HG02973 (cell line): Measurements from ENCODE around the gene TXNIP.

Source experiments
- ATAC-seq: cut with Tn5 transposase; IDR thresholded peaks from one replicate; pipeline ENCODE4 v1.9.1; 2021; ENCODE audit warnings: moderate library complexity; ENCODE audit not compliant: unreplicated experiment

TXNIP gene

DNA sequence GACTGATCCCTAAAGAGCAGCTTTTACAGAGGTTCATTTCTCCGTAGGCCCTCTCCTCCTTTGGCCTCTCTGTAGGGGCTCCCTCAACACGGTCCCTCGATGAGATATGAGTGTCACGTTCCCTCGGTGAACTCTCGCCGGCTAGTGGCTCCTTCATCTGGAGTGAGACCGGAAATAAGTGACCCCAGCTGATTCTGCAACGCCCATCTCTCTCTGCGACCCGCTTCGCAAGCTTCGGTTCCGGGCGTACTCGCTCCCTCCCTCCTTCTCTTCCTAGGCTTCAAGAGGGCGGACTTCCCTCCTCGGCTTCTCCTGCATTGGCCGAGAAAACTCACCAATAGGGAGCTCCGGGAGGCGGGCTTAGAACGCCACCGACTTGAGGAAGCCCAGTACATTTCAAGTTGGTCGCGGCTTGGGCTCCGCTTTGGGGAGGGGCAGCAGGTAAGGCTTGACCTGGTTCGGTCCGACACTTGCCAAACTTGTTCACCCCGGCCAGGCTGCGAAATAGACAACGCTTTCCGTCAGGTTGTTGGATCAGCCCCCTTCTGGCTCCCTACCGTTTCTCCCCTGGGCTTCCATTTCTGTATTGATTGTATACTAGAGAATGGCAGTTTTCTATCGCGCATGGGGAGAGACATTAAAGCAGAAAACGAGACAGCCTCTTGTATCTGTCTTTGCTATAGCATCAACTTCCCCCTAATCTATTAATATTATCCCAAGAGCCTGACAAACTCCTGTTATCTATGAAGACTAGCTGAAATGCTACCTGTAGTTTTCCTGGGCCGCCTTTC, 31.9 kb downstream of the TXNIP start, which contains the start of the genes ANKRD34A and POLR3GL:
Gene ANKRD34A, minus strand, starts transcription at position 248 of the 791 bp plus-strand sequence. CDS start 2,816 bp downstream, outside the sequence.
Gene POLR3GL, plus strand, starts transcription at position 363 of the 791 bp plus-strand sequence. CDS start 10,176 bp downstream, outside the sequence.
- ATAC-seq: peak; percentile 83

DNA sequence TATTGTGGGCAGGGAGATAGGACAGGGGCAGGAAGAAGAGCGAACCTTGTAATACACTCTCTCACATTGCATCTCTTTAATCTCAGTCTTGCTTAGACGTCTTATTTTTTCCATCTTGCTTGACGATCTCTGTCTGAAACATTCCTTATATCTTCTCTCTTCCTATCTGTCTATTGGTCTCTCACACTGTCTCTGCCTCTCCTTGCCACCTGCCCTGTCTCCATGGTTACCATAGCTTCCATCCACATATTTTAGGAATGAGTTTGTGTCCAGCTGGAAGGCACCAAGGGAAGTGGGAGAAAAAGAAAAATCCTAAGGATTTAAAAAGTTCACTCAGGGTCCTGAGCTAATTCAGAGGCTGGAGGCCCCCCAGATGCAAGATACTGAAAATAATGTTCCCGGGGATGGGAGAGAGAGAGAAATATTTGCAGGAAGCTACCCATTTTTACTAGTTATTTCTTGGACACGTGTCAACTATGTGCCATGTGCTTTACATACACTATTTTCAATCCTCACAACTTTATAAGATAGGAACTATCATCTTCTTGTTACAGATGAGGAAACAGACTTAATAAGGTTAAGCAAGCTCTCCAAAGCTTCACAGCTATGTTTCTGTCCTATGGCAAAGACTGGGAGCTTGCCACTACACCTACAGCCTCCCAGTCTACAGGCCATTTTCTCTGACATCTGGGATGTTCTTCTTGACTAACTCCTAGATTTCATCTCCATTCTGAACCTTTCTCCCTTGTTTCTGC, 32.9 kb downstream of the TXNIP start:
- no peak for ATAC-seq

DNA sequence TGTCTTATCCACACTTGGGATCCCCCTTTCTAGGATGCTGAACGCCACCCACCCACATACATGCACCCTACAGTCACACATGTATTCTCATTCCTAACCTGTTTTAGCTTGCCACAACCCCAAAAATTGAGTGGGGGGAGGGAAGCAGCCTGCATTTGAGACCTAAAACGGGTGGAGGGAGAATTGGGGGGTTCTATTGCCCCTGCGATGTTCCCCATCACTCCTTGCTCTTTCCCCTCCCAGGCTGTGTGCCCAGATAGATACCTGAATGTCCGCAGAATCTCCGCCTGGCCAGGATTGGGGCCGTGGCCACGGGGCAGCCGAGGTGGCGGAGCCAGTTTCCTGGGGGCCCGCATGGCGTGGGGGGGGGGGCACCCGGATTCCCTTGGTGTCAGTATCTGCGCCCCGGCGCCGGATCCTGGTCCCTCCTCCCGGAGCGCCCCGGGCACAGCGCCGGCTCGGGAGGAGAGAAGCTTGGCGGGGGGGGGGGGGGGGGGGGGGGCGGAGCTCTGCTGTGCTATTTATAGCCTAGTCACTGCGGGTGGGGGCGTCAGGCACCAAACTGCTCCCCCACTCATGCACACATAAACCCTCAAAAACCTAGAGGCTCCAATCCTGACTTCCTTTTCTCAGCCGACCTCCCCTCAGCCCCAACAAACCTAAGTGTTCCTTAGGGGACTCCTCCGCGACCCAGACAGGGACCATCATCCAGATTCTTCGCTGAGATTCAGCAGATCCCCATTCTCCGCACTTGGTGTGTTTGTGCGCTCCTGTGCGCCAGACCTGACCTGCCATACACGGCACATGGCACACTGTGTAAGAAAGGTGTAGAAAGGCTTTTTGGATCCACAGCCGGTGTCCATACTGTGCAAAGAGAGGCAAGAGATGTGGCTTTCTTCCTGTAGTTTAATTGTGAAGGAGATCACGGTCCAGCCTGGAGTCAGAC, 33.9 kb downstream of the TXNIP start:
- ATAC-seq: no peak

DNA sequence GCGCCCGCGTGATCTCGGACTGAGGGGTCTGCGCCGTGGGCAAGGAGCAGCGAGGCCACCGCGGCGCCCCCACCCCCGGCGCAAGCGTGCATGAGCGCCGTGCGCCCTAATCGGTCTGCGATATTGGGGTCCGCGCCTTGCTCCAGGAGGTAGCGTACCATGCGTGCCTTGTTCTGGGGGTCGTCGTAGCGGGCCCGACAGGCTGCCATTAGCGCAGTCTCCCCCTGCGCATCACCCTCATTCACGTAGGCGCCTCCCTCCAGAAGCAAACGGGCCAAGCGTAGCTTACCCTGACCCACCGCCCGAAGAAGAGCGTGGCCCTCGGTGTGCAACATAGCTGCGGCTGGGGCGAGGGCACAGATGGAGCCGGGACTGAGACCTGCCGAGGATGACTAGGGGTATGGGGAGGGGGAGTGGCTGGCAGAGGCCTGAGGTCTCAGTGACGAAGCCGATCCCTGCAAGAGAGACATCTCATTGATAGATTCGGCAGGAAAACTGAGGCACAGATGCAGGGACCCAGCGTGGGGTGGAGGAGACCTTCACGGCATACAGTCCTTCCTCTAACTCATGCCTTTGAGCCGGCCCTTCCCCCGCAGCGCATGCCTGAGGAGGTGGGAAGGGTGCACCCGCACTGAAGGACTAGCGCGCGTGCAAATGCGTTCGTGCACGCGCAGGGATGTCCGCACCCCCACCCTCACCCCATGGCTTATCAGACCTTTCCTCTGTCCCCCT, 34.8 kb downstream of the TXNIP start:
- no peak for ATAC-seq

DNA sequence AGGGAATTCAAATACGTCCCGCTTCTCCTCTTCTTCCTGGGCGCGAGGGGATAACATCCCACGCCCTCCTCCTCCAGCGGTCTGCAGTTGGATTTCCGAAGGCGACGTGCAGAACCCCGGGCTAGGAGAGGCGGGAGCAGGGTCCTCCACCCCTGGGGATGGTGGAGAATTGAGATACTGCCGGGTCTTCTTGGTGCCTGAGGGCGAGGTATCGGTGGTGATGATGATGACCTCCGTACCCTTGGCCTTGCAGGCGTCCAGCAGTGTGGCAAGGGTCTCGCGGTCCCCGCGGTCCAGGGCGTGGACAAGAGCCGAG, 35.3 kb downstream of the TXNIP start:
- no peak for ATAC-seq

DNA sequence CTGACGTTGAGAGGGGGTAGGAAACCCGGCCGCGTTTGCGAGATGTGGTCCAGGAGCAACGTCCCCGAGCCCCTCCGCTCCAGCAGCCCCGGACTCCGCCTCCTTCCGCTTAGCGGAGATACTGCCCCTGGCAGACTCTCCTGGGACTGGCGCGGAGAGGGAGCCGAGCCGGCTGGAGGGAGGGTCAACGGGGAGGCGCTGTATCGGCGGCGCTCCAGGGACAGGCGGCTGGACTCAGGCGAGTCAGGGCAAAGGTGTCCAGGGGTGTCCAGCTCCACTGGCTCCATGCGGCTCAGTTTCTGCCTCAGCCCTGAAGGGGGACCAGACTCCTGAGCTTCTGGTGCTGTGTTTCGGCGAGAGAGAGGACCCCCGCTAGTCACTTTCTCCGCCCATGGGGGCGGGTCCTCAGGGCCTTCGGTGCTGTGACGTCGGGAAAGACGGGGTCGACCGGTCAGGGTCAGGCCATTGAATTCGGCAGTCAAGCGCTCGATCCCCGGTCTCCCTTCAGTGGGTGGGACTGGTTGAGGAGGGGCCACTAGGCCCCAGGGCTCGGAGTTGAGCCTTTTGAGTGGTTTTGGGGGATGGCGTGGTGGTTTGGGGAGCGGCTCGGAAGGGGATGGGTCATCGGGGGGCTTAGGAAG, 35.8 kb downstream of the TXNIP start:
- no peak for ATAC-seq

DNA sequence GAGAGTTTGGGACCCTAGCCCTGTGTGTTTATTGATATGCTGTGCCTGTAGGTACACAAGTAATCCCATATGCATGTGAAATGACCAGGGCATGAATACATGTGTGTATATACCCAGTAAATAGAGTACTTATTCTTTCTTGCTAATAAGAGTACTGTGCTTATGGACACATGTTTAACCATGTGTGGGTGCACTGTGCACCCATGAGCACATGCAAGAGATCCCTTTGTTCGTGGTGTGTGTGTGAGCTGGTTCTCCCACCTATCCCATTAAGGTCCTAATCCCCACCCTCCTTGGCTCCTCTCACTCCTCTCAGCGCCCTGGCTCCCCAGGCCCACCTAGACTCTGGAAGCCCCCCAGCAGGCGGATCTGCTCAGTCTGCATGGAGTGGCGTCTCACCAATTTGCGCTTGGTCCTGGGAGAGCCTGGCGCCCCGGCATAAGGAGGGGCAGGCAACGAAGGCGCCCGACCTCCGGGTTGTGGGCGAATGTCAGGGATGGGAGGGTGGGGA, 36.4 kb downstream of the TXNIP start:
- ATAC-seq: no peak

DNA sequence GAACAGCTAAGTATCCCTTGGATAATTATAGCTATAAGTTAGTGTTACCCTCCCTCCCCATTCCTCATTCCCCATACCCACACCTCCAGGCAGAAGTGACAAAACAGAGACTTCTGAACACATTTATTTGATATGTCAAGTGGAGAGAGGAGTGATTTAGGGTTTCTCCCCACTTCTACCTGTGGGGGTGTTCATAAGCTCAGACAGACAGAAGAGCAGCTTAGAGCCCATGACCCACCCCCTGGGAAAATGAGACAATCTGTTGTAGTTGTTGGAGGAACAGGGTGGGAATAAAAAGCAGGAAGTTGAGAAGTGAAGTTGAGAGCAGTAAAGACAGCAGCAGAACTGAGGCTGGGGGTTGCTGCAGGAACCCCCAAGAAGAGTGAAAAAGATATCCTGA, 37.0 kb downstream of the TXNIP start:
- ATAC-seq: no peak

DNA sequence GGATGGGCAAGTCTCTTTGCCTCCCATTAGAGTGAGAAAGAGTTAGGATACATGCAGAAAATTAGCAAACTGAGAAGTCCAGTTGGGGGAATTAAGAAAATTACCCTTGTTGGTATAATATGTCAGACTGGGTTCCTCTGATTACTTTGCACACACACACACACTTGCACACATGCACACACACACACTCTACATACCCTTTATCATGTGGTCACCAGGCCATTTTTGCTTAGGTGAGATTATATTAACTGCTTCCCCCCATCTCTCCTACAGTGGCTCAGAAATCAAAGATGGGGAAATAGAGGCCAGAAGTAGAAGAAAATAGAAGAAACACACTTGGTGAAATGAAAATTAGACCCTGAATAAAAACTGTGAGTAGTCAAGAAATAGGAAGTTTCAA, 37.6 kb downstream of the TXNIP start:
- ATAC-seq: no peak

DNA sequence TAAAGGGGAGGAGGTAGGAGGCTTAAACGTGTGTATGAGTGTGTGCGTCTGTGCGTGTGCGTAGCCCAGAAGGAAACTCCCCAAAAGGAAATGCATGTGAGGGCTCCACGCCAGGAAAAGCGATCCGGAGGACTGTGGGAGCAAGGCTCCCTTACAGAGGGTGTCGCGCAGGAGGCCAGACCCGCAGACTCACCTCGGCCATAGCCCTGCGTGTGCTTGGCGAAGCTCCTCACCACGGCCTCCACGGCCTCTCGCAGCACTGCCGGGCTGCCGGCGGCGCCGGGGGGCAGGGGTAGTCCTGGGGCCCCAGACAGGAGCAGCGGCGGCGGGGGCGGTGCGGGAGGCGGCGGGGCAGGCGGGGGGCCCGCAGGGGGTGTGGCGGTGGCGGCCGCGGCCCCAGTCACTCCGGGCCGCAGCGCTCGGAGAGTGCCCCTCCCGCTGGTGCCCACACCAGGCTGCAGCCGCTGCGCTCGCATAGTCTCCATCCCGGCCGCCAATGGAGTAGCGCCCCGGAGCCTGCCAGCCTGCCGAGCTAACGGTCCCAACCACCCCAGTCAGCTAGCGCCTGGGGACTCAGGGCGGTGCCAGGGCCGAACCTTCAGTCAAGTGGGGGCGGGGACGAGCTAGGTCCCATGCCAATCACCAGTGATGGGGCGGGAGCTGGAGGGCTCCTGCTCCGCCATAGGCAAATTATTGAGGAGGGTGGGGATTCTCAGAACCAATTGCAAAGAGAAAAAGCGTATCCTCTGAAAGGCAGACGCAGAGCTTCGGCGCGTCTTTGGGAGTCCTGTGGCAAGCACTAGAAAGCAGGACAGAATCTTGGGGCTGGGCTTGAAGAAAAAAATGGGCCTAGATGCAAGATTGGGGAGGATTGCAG, 38.7 kb downstream of the TXNIP start, which contains the start of gene LIX1L:
Gene LIX1L, minus strand, starts transcription at position 575 of the 877 bp plus-strand sequence. Its CDS starts 90 bp downstream, at position 485.
- ATAC-seq: peak; percentile 80

DNA sequence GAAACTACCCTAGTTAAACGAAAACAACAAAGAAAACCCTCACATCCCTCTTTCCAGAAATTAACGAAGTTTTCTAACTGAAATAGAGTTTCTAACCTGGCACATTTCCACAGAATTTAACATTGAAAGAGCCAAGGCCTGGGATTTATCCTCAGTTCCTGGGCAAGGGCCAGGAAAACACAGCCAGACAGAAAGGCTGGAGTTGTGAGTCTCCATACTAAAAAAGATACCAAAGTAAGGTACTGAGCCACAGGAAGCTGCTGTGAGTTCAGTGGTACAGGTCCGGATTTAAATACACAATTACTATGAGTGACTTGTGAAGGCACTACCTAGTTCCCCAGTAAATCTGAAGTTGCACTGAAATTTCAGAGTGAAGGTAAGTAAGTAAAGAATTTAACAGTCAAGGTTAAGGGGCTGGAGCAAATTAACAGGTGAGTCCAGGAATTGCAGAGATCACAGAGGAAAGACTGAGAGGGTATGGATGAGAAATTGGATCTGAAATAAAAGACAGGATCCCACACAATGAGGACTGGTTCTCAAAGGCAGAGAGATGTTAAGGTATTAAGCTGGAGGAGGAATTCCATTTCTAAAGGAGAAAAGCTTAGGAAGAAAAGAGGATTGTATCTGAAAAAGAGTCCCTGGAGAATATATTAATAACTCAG, 39.5 kb downstream of the TXNIP start:
- ATAC-seq: no peak

DNA sequence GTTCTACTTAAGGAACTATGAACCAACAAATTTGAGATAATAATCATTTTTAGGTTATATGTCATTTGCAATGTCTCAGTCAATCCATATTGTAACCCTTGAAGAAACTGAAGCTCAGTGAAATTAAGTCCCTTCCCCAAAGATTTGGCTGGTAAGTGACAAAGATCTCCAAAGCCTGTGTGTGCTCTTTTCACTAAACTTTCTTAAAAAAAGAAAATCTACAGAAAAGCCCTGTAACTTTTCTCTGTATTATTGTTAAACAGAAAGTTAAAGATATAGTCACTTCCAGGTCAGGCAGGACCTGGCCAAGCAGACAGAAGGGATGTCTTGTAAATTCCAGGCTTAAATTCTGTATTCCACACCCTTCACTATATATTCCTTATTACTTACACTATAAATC, 40.0 kb downstream of the TXNIP start:
- ATAC-seq: no peak

DNA sequence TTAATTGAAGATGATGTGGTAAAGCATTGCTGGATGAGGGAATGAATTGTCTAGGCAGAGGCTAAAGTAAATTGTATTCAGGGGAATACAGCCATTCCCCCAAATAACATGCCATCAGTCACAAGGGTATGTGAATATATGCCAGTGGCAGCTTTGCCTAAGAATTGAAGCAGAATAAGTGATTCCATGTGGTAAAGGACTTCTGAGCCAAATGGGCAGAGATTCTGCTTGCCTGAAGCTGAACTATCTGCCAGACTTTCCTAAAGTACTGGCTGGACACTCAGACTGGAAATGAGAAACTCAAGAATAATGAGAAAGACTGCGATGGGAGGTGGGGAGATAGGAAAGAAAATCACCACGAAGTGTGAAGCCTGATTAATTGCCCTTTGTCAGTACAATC, 40.9 kb downstream of the TXNIP start:
- ATAC-seq: no peak

DNA sequence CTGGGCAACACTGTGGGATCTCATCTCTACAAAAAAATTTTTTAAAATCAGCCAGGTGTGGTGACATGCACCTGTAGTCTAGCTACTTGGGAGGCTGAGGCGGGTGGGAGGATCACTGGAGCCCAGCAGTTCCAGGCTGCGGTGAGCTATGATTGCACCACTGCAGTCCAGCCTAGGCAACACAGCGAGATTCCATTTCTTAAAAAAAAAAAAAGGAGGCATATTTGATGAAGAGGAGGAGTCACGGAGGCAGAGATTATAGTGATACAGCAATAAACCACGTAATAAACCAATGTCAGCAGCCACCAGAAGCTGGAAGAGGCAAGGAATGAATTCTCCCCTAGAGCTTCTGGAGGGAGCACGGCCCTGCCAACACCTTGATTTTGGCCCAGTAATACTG, 42.5 kb downstream of the TXNIP start:
- ATAC-seq: no peak

DNA sequence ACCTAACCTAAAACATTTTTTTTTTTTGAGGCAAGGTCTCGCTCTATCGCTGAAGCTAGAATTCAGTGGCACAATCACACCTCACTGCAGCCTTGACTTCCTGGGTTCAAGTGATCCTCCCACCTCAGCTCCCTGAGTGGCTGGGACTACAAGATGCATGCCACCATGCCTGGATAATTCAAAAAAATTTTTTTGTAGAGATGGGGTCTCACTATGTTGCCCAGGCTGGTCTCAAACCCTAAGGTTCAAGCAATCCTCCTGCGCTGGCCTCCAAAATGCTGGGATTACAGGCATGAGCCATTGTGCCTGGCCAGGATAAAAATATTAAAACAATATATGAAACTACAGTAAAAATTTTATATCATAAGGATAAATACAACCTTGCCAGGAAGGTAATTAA, 43.5 kb downstream of the TXNIP start:
- ATAC-seq: no peak

DNA sequence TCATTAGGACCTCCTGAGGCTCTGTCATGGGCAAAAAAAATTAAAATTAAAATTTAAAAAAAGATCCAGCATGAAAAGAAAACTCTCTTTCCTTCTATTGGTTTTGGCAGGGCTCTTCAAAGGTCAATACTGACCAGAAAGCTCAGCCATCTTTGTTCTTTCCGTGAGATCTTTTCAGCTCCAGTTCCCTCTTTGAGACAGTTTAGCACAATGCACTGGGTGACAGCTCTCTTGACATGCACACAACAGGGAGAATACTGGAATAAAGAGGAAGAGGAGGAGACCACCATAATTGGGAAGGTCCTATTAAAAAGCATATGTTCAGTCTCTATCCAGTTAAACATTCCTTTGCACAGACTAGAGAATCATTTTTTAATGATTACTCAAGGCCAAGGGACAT, 44.9 kb downstream of the TXNIP start:
- ATAC-seq: no peak

DNA sequence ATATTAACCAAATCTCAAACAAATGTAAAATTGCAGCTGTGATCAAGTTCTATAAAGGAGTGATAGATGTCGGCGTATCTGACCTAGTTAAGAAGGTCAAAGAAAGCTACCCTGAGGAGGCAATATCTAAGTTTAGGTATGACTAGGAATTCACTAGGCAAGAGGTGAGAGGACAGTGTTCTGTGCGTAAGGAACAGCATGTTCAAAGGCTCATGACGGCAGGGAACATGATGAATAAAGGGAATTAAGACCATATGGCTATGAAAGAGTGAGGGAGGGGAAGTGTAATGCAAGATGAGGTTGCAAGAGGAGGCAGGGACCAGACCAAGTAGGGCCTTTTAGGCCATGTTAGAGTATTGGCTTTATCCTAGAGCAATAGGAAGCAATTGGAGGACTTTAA, 47.2 kb downstream of the TXNIP start:
- no peak for ATAC-seq

DNA sequence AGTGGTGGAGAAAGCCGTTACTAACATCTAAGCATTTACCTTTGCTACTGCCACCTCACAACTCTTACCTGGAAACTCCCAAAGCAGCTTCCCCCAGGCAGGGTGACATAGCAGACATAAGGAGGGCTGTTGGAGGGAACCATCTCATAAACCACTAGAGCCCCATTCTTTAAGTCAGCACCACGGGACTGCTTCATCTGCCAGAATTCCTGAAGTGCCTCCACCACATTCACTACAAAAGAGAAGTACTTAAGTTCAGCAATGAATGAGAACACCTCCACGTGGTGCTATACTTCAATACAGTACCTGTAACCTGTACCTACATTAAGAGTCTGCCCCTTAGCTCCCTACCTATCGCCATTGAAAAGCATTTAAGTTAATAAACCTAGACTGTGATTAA, 48.8 kb downstream of the TXNIP start:
- ATAC-seq: no peak
